ENCODE measurements around the gene PLPP6. TPM values are rescaled to one million over a fixed set of nuclear protein-coding genes. Genes with fewer than 3 reads are reported as not detected.

Gene PLPP6
- total and polyA plus RNA-seq, 2 of the 8 experiments (the other 6 are each of a cell fraction or from before 2014, with no cell fraction given): 11.8 to 13.3 TPM

GRCh38 chr9:4674783-4675182 is 12.7 kb downstream of the PLPP6 start:
- H3K9me3 ChIP-seq (ENCODE audit: insufficient read depth in 2 of 2, low read depth in 1 of 2, low read length in 1 of 2): no peaks in the 10 kb centered on the region
- 0 out of 4 replicates have a peak, but pooled peaks cover 0 to under 1% of the 10 kb centered on the region in 2 experiments for H3K79me2 ChIP-seq (ENCODE audit: control insufficient read depth in 1 of 2, insufficient read depth in 2 of 2, low read length in 2 of 2)
- no peak overlapping the region for H2AK5ac ChIP-seq (ENCODE audit: low read depth, low read length)
- no peak overlapping the region for H3K9ac ChIP-seq (replicated peaks in 1 of 4; ENCODE audit: extremely low read depth in 1 of 4, low read depth in 3 of 4, low read length in 3 of 4)
- no peak overlapping the region for H3K56ac ChIP-seq (replicated peaks; ENCODE audit: insufficient read length, low read depth, low read length)
- no peaks in the 10 kb centered on the region for H4K20me1 ChIP-seq (replicated peaks in 1 of 2; ENCODE audit: control insufficient read depth in 1 of 2, insufficient read depth in 2 of 2, low read length in 2 of 2)
- DNase-seq (ENCODE audit: low read depth in 1 of 2, low spot score in 2 of 2) (no peak), FAIRE-seq (no peak)
- ChIA-PET CTCF (ENCODE audit: partially characterized antibody) (interaction anchor here (1.3 to 2.9 kb wide), 2 partner anchors 9 to 24 kb away, joined by 3 to 13 read pairs; partner anchors contain the start of gene SPATA6L), POLR2A (ENCODE audit: partially characterized antibody) (no interaction called here)
- H4K8ac ChIP-seq (ENCODE audit: extremely low read depth, insufficient read depth, low read length): no peak overlapping the region
- no peaks in the 10 kb centered on the region for H3K36me3 ChIP-seq (ENCODE audit: control insufficient read depth in 2 of 4, insufficient read depth in 4 of 4, low read length in 3 of 4)
- H3K4me1 ChIP-seq (replicated peaks in 1 of 4; ENCODE audit: control insufficient read depth in 3 of 4, insufficient read depth in 4 of 4, low read length in 3 of 4): peaks cover 0 to 4% (median 0%) of the 10 kb centered on the region in 4 experiments; a peak in 4 of 7 replicates
- H3K27ac ChIP-seq (ENCODE audit: low read depth, low read length): no peak overlapping the region
- H3K14ac ChIP-seq (ENCODE audit: insufficient read length): no peak overlapping the region
- no peak overlapping the region for H3K23ac ChIP-seq (ENCODE audit: insufficient read length)
- H3K4me2 ChIP-seq (ENCODE audit: insufficient read depth in 1 of 2, low read depth in 2 of 2, low read length in 2 of 2): no peak overlapping the region
- H3K27me3 ChIP-seq (replicated peaks in 1 of 4; ENCODE audit: control insufficient read depth in 3 of 4, extremely low read depth in 1 of 4, insufficient read depth in 3 of 4, low read length in 3 of 4): no peaks in the 10 kb centered on the region
- H4K91ac ChIP-seq (replicated peaks; ENCODE audit: insufficient read length, low read length): no peak overlapping the region
- H2BK5ac ChIP-seq (ENCODE audit: low read depth, low read length): no peak overlapping the region
- no peak overlapping the region for H2BK15ac ChIP-seq (ENCODE audit: low read length)
- peaks cover 1% of the 10 kb centered on the region; the same call in 1 of the 2 replicates for H3K23me2 ChIP-seq (ENCODE audit: low read depth, low read length)
- no peak overlapping the region for H3K4ac ChIP-seq (replicated peaks; ENCODE audit: insufficient read length, low read depth, low read length)
- H3K18ac ChIP-seq (ENCODE audit: extremely low read depth, low read length): no peak overlapping the region
- no peak overlapping the region for H2AFZ ChIP-seq (ENCODE audit: low read length)
- no peak overlapping the region for H2BK120ac ChIP-seq (replicated peaks; ENCODE audit: low read depth, low read length)
- no peak overlapping the region for H4K5ac ChIP-seq (ENCODE audit: insufficient read length, low read depth, low read length)
- no peak overlapping the region for H2BK20ac ChIP-seq (ENCODE audit: low read length)
- H3K4me3 ChIP-seq (ENCODE audit: extremely low read depth in 1 of 4, insufficient read depth in 2 of 4, low read depth in 3 of 4, low read length in 4 of 4): no peak overlapping the region
- no peak overlapping the region for H2BK12ac ChIP-seq (ENCODE audit: low read depth, low read length)
- no peaks in the 10 kb centered on the region for H3K79me1 ChIP-seq (ENCODE audit: low read depth, low read length)
- TF ChIP-seq KDM5A (IDR thresholded peaks at IDR 0.05; ENCODE audit: low read length) (no peak), HDAC6 (IDR thresholded peaks at IDR 0.05; ENCODE audit: low read depth, low read length) (no peak), EZH2 (IDR thresholded peaks at IDR 0.05; ENCODE audit: low read depth, low read length, severe bottlenecking) (no peak), TCF12 (IDR thresholded peaks at IDR 0.05; ENCODE audit: low read depth, low read length) (no peak), NANOG (IDR thresholded peaks at IDR 0.05; ENCODE audit: insufficient read depth, low read depth, low read length, poor library complexity, severe bottlenecking) (no peak), RXRA (IDR thresholded peaks at IDR 0.05; ENCODE audit: insufficient read depth, low read depth, low read length) (no peak), RNF2 (IDR thresholded peaks at IDR 0.05; ENCODE audit: borderline replicate concordance, low read depth, low read length, missing control alignments, poor library complexity, severe bottlenecking) (no peak), SIRT6 (IDR thresholded peaks at IDR 0.05; ENCODE audit: low read length) (no peak), MAFK (IDR thresholded peaks at IDR 0.05; ENCODE audit: low read depth, low read length) (no peak), ATF2 (IDR thresholded peaks at IDR 0.05; ENCODE audit: low read length) (no peak), TAF1 (IDR thresholded peaks at IDR 0.05; ENCODE audit: low read depth, low read length) (no peak), CHD1 (IDR thresholded peaks at IDR 0.05; ENCODE audit: low read depth, low read length) (no peak), HDAC2 (IDR thresholded peaks at IDR 0.05; ENCODE audit: borderline replicate concordance in 1 of 2, low read depth in 2 of 2, low read length in 2 of 2) (no peak)

All from H1 (cell line).